ENCODE measurements around the gene ERCC6L2. TPM values are rescaled to one million over a fixed set of nuclear protein-coding genes. Genes with fewer than 3 reads are reported as not detected.

The ERCC6L2 gene
- total RNA-seq, 1 donor from 2014 or later: 144 TPM

- no peak for FAIRE-seq
Observed at GRCh38 chr9:95966306-95966705, 90.8 kb downstream of the ERCC6L2 start.

GRCh38 chr9:95970317-95970716 lies 94.8 kb downstream of the ERCC6L2 start:
- DNase-seq (ENCODE audit: low spot score in 2 of 2) (no peak), FAIRE-seq (no peak)

More at GRCh38 chr9:95966306-95966705, 90.8 kb downstream of the ERCC6L2 start:
- DNase-seq (ENCODE audit: low spot score in 2 of 2): no peak

GRCh38 chr9:95971815-95972214 lies 96.3 kb downstream of the ERCC6L2 start:
- FAIRE-seq (no peak), DNase-seq (ENCODE audit: low spot score in 2 of 2) (no peak)

GRCh38 chr9:95974389-95974788 lies 98.9 kb downstream of the ERCC6L2 start:
- no peak for DNase-seq (ENCODE audit: low spot score in 2 of 2)
- no peak for FAIRE-seq

GRCh38 chr9:95977371-95977770 lies 101.9 kb downstream of the ERCC6L2 start:
- DNase-seq (ENCODE audit: low spot score in 2 of 2) (no peak), FAIRE-seq (no peak)

- FAIRE-seq (no peak), DNase-seq (ENCODE audit: low spot score in 2 of 2) (no peak)
Observed at GRCh38 chr9:95978106-95978505, 102.6 kb downstream of the ERCC6L2 start.

GRCh38 chr9:95979446-95979845 lies 104.0 kb downstream of the ERCC6L2 start:
- FAIRE-seq (no peak), DNase-seq (ENCODE audit: low spot score in 2 of 2) (no peak)

GRCh38 chr9:95980262-95981125 lies 105.0 kb downstream of the ERCC6L2 start:
- no peak for FAIRE-seq
- DNase-seq (ENCODE audit: low spot score in 2 of 2): no peak

GRCh38 chr9:95981761-95982390 lies 106.4 kb downstream of the ERCC6L2 start:
- DNase-seq (ENCODE audit: low spot score in 2 of 2) (no peak), FAIRE-seq (no peak)

- no peak for DNase-seq (ENCODE audit: low spot score in 2 of 2)
- no peak for FAIRE-seq
Observed at GRCh38 chr9:95985440-95986055, 110.1 kb downstream of the ERCC6L2 start.

- no peak for DNase-seq (ENCODE audit: low spot score in 2 of 2)
- no peak for FAIRE-seq
Observed at GRCh38 chr9:95989297-95989696, 113.8 kb downstream of the ERCC6L2 start.

- FAIRE-seq (no peak), DNase-seq (ENCODE audit: low spot score in 2 of 2) (no peak)
Observed at GRCh38 chr9:95991326-95991725, 115.8 kb downstream of the ERCC6L2 start.

- DNase-seq (ENCODE audit: low spot score in 2 of 2) (no peak), FAIRE-seq (no peak)
Observed at GRCh38 chr9:95992536-95992935, 117.0 kb downstream of the ERCC6L2 start.

- FAIRE-seq: no peak
- DNase-seq (ENCODE audit: low spot score in 2 of 2): no peak
Observed at GRCh38 chr9:95993337-95993736, 117.8 kb downstream of the ERCC6L2 start.

- DNase-seq (ENCODE audit: low spot score in 2 of 2) (no peak), FAIRE-seq (no peak)
Observed at GRCh38 chr9:95999390-95999789, 123.9 kb downstream of the ERCC6L2 start.

GRCh38 chr9:96004379-96004778 lies 128.9 kb downstream of the ERCC6L2 start:
- no peak for FAIRE-seq
- no peak for DNase-seq (ENCODE audit: low spot score in 2 of 2)

GRCh38 chr9:96006296-96006879 lies 130.9 kb downstream of the ERCC6L2 start:
- no peak for FAIRE-seq
- no peak for DNase-seq (ENCODE audit: low spot score in 2 of 2)

- FAIRE-seq (no peak), DNase-seq (ENCODE audit: low spot score in 2 of 2) (no peak)
Observed at GRCh38 chr9:96006961-96007360, 131.5 kb downstream of the ERCC6L2 start.

GRCh38 chr9:96008502-96009222 lies 133.2 kb downstream of the ERCC6L2 start:
- DNase-seq (ENCODE audit: low spot score in 2 of 2) (no peak), FAIRE-seq (no peak)

- FAIRE-seq (no peak), DNase-seq (ENCODE audit: low spot score in 2 of 2) (no peak)
Observed at GRCh38 chr9:96009223-96009602, 133.7 kb downstream of the ERCC6L2 start.

All from frontal cortex (tissue), 4 donors.